Left colon (tissue), 2 donors: ENCODE results near the gene TTC27. TPM values are rescaled to one million over a fixed set of nuclear protein-coding genes. Genes with fewer than 3 reads are reported as not detected.
"Not testable (repeated sequence)": the region's sequence is repeated elsewhere in the genome, so short reads cannot be mapped to it uniquely, and the experiment has no call there.

ENCODE experiments used
- ATAC-seq: fragments of 200-7000 bp; cut with Tn5 transposase; one replicate; pipeline ENCODE4 v1.9.1; 2020; ENCODE audit warnings: mild to moderate bottlenecking, moderate library complexity
- DNase-seq, 2 donors: peaks; one replicate each; pipeline ENCODE4 v3.0.0-alpha.2; 2020
- intact Hi-C, 2 donors: fragments of 100-400 bp; cut with DNase I in 1 of 2; cut with micrococcal nuclease in 1 of 2; formaldehyde crosslinking; loops; one replicate each; pipeline versions ENCODE4 v1.11.2 to v1.14.0; 2022; cut with DNase I, micrococcal nuclease
- microRNA-seq, 2 donors: library from miRNA; unstranded; fragments of <30 nt; microRNA quantifications; one replicate each; pipeline versions ENCODE4 v1.1.0 to v1.2.0, GENCODE V29; 2020
- total RNA-seq, 2 donors: library from RNA; stranded (reverse); fragmentation: NEBNext Ultra II Directional; extraction: Animal tissue kit (Norgen Biotek cat#: 25700); gene quantifications; one replicate each; pipeline ENCODE4 v1.2.1, GENCODE V29; 2021
- donor health status: DM: no; HTN: no; CAD: no.
- donor health status: DM: yes; HTN: yes; CAD: no.

Gene TTC27
- total RNA-seq, 2 donors from 2014 or later, result 8.9 to 10.7 TPM

GRCh38 chr2:32860385-32860784 is 232.5 kb downstream of the TTC27 start:
- intact Hi-C loops, result no loop called here
- DNase-seq (no peak), ATAC-seq (no peak)

GRCh38 chr2:32862269-32863055 is 234.6 kb downstream of the TTC27 start:
- intact Hi-C loops, result no loop called here
- DNase-seq (no peak), ATAC-seq (no peak)

DNA sequence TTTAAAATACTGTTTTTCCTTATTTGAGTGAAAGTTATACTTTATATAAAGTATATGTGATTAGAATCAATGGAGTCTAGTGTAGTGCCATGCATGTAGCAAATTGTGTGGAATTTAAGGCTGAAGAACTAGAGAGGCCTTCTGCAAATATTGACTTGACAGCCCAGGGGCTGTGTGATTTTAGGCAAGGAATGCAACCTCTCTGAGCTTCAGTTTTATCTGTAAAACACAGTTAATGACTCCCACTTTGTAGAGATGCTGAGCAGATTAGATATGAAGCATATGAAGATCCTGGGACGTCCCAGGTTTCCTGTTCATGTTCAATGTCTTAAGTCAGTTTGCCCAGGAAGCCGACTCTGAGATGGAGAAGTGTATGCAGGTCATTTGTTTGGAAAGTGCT is 235.5 kb downstream of the TTC27 start:
- intact Hi-C loops, result no loop called here
- DNase-seq (no peak), ATAC-seq (no peak)

GRCh38 chr2:32863803-32864202 is 236.0 kb downstream of the TTC27 start:
- ATAC-seq, result no peak
- DNase-seq, result no peak
- intact Hi-C loops, result no loop called here

- intact Hi-C loops, result no loop called here
- ATAC-seq (no peak), DNase-seq (no peak)
These were observed 236.7 kb downstream of the TTC27 start for GRCh38 chr2:32864334-32865111.

GRCh38 chr2:32865399-32866068 is 237.7 kb downstream of the TTC27 start:
- intact Hi-C loops, result no loop called here
- DNase-seq (no peak), ATAC-seq (no peak)

DNA sequence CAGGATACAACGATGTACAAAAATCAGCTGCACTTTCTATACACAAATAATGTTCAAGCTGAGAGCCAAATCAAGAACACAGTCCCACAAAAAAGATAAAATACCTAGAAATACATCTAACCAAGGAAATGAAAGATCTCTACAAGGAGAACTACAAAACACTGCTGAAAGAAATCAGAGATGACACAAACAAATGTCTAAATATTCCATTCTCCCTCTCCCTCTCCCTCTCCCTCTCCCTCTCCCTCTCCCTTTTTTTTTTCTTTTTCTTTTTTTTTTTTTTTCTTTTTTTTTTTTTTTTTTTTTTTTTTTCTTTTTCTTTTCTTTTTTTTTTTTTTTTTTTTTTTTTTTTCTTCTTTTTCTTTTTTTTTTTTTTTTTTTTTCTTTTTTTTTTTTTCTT is 238.6 kb downstream of the TTC27 start:
- DNase-seq, intact Hi-C loops, ATAC-seq: not testable (repeated sequence)

Small RNA genes within 50 kb of the gene (microRNA-seq; reads per million reads assigned to microRNA genes)
- 0 reads per million in 2 donors for gene MIR4765
